Esophagus (tissue), 2 donors: ENCODE data around the gene NQO2. TPM values are rescaled to one million over a fixed set of nuclear protein-coding genes. Genes with fewer than 3 reads are reported as not detected.
"Not testable (repeated sequence)": the region's sequence is repeated elsewhere in the genome, so short reads cannot be mapped to it uniquely, and the experiment has no call there.

Source experiments
- H3K27ac ChIP-seq, 2 donors: one replicate each; pipeline ENCODE4 v1.5.1; 2013; ENCODE audit warnings: low read depth in 2 of 2, mild to moderate bottlenecking in 2 of 2, inconsistent platforms in 1 of 2, low read length in 1 of 2, moderate library complexity in 1 of 2
- H3K27me3 ChIP-seq, 2 donors: one replicate each; pipeline ENCODE4 v1.6.1; 2013; ENCODE audit warnings: low read length in 2 of 2, control low read depth in 1 of 2, mild to moderate bottlenecking in 1 of 2; ENCODE audit not compliant: insufficient read depth in 2 of 2, control insufficient read depth in 1 of 2
- H3K36me3 ChIP-seq, 2 donors: one replicate each; pipeline ENCODE4 v1.6.1; 2013; ENCODE audit warnings: low read length in 1 of 2; ENCODE audit not compliant: control insufficient read depth in 2 of 2, insufficient read depth in 2 of 2
- H3K4me1 ChIP-seq, 2 donors: one replicate each; pipeline ENCODE4 v1.6.1; 2013; ENCODE audit warnings: low read length in 1 of 2; ENCODE audit not compliant: control insufficient read depth in 2 of 2, insufficient read depth in 2 of 2
- H3K4me3 ChIP-seq, 2 donors: one replicate each; pipeline ENCODE4 v1.5.1; 2013; ENCODE audit warnings: low read length in 2 of 2, mild to moderate bottlenecking in 2 of 2, low read depth in 1 of 2, moderate library complexity in 1 of 2
- H3K9me3 ChIP-seq, 2 donors: one replicate each; pipeline ENCODE4 v1.6.1; 2013; ENCODE audit warnings: mild to moderate bottlenecking in 2 of 2, low read depth in 1 of 2, low read length in 1 of 2, moderate library complexity in 1 of 2; ENCODE audit not compliant: control insufficient read depth in 2 of 2, insufficient read depth in 1 of 2
- WGBS, 2 donors: extraction: QIAGEN DNeasy Blood & Tissue Kit; methylation state at CpG; one replicate each; pipeline ENCODE4 v1.1.7; 2013; 5-methylcytosine and 5-hydroxymethylcytosine counted together
- polyA plus RNA-seq, 2 donors: library from polyadenylated mRNA; stranded (reverse); fragments of 200-250 nt; gene quantifications; one replicate each; pipeline ENCODE4 v1.2.3, GENCODE V29; 2013
- donor health status: healthy with polysubstance abuse.
- donor health status: Bipolar disorder and iron deficiency.

NQO2 gene
- polyA plus RNA-seq, 2 donors = 24.2 to 40.0 TPM

DNA sequence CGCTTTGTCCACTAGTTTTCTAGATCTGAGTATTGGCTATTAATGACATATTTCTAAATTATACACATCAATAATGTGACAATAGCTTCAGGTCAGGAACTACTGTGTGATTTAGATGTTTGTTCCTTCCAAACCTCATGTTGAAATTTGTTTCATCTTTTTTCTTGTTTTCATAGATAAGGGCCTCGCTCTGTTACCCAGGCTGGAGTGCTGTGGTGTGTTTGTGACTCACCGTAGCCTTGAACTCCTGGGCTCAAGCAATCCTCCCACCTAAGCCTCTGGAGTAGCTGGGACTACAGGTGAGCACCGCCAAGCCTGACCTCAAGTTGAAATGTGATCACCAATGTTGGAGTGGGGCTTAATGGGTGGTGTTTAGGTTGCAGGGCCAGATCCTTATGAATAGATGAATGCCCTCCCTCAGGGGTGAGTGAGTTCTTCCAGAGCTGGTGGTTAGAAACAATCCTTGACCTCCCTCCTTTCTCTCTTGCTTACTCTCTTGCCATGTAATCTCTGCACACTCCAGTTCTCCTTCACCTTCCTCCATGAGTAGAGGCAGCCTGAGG is 5.9 kb upstream of the NQO2 start:
- Histone ChIP-seq H3K4me3 (no peak overlapping the region), H3K36me3 (no peaks in the 10 kb centered on the region), H3K27me3 (no peaks in the 10 kb centered on the region), H3K27ac (no peak overlapping the region), H3K9me3 (no peaks in the 10 kb centered on the region), H3K4me1 (no peaks in the 10 kb centered on the region)
- 90 to 95% methylated on average over 4 of the region's 4 CpGs for WGBS, 2 donors

DNA sequence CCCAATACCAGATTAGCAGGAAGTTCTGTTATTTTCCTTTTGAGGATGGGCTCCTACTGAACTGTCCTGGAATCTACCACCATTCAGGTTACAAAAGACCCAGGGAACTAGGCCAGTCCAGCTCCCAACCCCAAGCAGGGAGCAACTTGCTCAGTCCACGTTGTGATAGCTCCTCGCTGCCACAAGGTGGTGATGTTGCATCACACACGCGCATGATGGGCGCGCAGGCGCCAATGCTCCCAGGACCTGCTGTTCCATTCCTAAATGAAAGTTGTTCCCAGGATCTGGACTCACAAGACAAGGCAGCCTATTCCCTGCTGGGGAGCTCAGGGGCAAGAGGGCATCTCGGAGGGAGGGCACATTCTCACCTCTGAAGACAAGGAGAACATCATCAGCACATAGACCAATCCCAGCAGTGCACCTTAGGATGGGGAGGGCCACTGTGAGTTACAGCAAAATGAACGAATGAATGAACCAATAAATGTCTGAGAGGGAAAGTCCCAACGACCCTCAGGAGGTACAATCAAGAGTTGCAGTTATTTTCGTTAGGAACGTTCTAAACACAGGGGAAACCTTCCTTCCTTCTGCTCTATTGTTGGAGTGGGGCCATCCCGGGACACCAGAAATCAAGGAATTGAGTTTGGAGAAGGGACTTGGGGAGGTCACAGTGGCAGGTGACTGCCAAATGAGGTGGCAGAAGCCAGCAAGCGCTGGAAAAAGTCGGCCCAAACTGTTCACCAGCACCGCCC is 1.3 kb upstream of the NQO2 start:
- Histone ChIP-seq H3K27ac (peak overlapping the region; percentile 82 to 89), H3K4me3 (peak overlapping the region in 1 of 2 donors; percentile 50)
- H3K9me3 ChIP-seq, H3K36me3 ChIP-seq, H3K27me3 ChIP-seq, H3K4me1 ChIP-seq: not testable (repeated sequence)
- 2 to 3% methylated on average over 10 to 14 of the region's 16 CpGs for WGBS, 2 donors

DNA sequence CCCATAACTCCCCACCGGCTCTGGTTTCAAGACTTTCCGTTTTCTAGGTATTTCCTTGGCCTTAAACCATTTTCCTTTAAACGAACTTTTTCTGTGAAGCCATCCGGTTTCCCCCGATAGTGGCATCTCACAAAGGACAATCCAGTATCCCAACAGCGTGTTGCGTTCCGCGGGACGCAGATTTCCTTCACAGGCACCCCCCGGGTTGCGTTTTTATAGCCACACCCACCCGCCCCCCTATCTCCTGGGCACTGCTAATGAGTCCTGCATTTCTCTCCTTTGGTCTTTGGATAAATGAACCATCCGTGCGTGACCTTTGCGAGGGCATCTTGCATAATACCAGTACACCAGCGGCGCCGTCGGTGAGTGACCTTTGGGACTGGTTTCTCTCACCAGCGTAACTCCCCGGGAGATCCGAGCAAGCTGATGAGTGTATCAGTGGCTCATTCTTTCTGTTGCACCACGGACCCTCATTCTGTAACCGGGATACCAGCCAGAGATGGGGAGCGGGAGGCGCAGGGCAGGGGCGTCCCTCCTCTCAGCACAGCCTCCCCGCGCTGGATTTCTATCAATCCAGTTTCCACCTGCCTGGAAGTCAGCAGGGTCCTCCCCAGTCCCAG is 586 bp upstream of the NQO2 start:
- H3K27me3 ChIP-seq = no peaks in the 10 kb centered on the region
- H3K36me3 ChIP-seq = no peaks in the 10 kb centered on the region
- WGBS, 2 donors = 0 to 1% methylated on average over 30 of the region's 30 CpGs
- H3K9me3 ChIP-seq = no peaks in the 10 kb centered on the region
- peak overlapping the region; percentile 50 to 57 for H3K4me3 ChIP-seq
- no peaks in the 10 kb centered on the region for H3K4me1 ChIP-seq
- peak overlapping the region; percentile 82 to 89 for H3K27ac ChIP-seq

DNA sequence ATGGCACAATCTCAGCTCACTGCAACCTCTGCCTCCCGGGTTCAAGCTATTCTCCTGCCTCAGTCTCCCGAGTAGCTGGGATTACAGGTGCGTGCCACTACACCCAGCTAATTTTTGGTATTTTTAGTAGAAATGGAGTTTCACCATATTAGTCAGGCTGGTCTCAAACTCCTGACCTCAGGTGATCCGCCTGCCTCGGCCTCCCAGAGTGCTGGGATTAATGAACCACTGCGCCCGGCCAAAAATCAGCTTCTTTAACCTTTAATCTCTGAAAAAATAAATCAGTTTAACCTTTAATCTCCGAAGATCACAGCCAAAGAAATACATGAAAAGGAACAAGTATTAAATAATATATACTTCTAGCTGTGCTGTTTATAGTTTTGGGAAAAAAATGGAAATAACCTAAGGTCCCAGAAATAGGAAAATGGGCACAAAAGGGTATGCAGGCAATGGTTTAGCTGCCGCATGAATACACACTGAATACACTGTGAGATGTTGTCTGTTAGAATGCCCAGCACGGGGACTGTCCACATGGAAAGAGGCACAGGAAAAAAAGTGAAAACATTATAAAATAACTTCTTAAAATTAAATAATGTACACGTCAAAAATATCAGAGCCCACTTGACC is 1.6 kb downstream of the NQO2 start:
- H3K36me3 ChIP-seq = peaks cover 0 to 5% of the 10 kb centered on the region in 2 donors
- 92% methylated on average over 11 of the region's 11 CpGs for WGBS, 2 donors
- no peak overlapping the region for H3K4me3 ChIP-seq
- H3K4me1 ChIP-seq = no peaks in the 10 kb centered on the region
- H3K27me3 ChIP-seq = no peaks in the 10 kb centered on the region
- H3K27ac ChIP-seq = peak overlapping the region in 1 of 2 donors; percentile 9
- no peaks in the 10 kb centered on the region for H3K9me3 ChIP-seq

DNA sequence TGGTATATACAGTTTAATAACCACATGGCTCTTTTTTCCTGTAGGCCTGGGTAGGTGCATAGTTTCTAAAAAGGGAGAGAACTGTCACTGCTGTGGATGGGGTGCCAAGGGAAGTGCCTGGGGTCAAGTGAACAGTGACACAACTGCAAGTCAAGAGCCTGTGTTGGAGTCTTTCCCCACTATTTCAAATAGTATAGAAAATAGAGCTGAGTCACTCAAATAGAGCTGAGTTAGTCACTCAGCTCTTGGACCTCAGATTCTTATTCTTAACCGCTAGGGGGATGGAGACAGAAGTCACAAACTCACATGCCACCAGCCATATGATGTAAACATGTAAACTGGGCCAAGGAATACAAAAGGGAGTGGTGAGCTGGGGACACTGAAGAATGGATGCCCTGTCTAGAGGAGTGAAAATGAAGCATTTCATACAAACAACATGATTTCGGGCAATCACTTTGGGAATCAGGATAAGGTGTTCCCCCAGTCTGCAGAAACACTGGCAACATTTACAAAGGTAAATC is 2.1 kb downstream of the NQO2 start:
- Histone ChIP-seq H3K36me3 (peaks cover 0 to 5% of the 10 kb centered on the region in 2 donors), H3K27me3 (no peaks in the 10 kb centered on the region), H3K4me1 (no peaks in the 10 kb centered on the region), H3K9me3 (no peaks in the 10 kb centered on the region), H3K27ac (peak overlapping the region in 1 of 2 donors; percentile 54), H3K4me3 (no peak overlapping the region)
- 49 to 53% methylated on average over 2 of the region's 2 CpGs for WGBS, 2 donors

DNA sequence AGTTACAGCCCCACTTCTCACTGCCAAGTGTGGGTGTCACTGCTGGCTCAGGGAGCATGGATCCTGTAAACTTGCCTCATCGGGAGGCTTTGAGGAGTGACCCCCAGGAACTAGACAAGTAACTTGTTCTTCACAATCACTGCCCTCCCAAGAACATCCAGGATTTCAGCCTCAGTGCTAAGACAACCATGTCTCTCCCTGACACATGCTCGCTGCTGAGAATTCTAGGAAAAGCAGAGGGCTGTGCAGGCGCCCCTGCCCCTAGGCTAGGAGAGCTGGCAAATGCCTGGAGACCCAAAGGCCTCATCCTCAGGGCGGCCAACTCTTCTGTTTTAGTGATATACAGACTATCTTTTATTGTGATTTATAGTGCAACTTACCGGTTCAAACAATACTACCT is 3.5 kb downstream of the NQO2 start:
- not testable (repeated sequence) for H3K9me3 ChIP-seq, H3K4me1 ChIP-seq, H3K36me3 ChIP-seq, H3K27me3 ChIP-seq, H3K27ac ChIP-seq, H3K4me3 ChIP-seq
- WGBS, 2 donors = 68 to 74% methylated on average over 3 to 4 of the region's 5 CpGs

GRCh38 chr6:3005077-3005476 is 5.4 kb downstream of the NQO2 start:
- Histone ChIP-seq H3K36me3 (peaks cover 0 to 5% of the 10 kb centered on the region in 2 donors), H3K27ac (no peak overlapping the region), H3K4me1 (no peaks in the 10 kb centered on the region), H3K9me3 (no peaks in the 10 kb centered on the region), H3K27me3 (no peaks in the 10 kb centered on the region), H3K4me3 (no peak overlapping the region)
- WGBS, 2 donors = 93 to 94% methylated on average over 9 of the region's 9 CpGs

- Histone ChIP-seq H3K36me3 (peaks cover 5 to 10% of the 10 kb centered on the region in 2 donors), H3K27ac (no peak overlapping the region), H3K4me1 (no peaks in the 10 kb centered on the region), H3K9me3 (no peaks in the 10 kb centered on the region), H3K4me3 (no peak overlapping the region), H3K27me3 (no peaks in the 10 kb centered on the region)
- WGBS, 2 donors = 94% methylated on average over 9 of the region's 9 CpGs
Observed at GRCh38 chr6:3005874-3006273, 6.2 kb downstream of the NQO2 start.

DNA sequence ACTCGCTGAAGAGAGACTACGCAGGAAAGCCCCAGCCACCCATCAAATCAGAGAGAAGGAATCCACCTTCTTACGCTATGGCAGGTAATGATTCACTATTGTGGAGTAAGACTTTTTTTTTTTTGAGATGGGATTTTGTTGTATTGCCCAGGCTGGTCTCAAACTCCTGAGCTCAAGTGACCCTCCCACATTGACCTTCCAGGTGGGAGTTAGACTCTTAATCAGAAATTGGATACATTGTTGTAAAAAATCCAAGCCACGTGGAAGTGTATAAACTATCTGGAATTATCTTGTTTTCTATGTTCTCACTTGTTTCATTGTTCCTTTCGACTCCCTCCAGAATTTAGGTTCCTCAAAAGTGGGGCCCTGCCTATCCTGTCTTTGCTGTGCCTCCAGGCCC is 6.8 kb downstream of the NQO2 start:
- Histone ChIP-seq H3K36me3 (peaks cover 5 to 10% of the 10 kb centered on the region in 2 donors), H3K27me3 (no peaks in the 10 kb centered on the region), H3K4me1 (no peaks in the 10 kb centered on the region), H3K27ac (no peak overlapping the region), H3K4me3 (no peak overlapping the region), H3K9me3 (no peaks in the 10 kb centered on the region)
- WGBS, 2 donors = 92 to 93% methylated on average over 5 of the region's 5 CpGs
